IMR-90 (cell line): Measurements from ENCODE around the gene PRM2. TPM values are rescaled to one million over a fixed set of nuclear protein-coding genes. Genes with fewer than 3 reads are reported as not detected.
A peak's percentile ranks its signal among the peaks of the same experiment; 100 is the strongest.

Source experiments
- ATAC-seq: fragments of 200-7000 bp; cut with Tn5 transposase; 2 replicates; pipeline ENCODE4 v1.9.1; 2020; ENCODE audit warnings: low read depth, mild to moderate bottlenecking, moderate library complexity
- BruUV-seq: library from RNA; stranded (reverse); fragments of 400-500 nt; replicated peaks from 2 replicates; lab custom pipeline; 2021; lab: Mats Ljungman, UMichigan
- CTCF ChIA-PET: fragments of 300-600 bp; formaldehyde crosslinking; extraction: SDS; loops from one replicate; lab custom pipeline; 2021; ENCODE audit warnings: antibody characterized with exemption; lab: Yijun Ruan, JAX
- POLR2A ChIA-PET: fragments of 300-600 bp; sonication (Branson Sonifier 250); formaldehyde crosslinking; loops from one replicate; lab custom pipeline; 2022; ENCODE audit warnings: antibody characterized with exemption; ENCODE audit not compliant: unreplicated experiment; lab: Charles Lee
- DNase-seq: peaks from one replicate; pipeline ENCODE4 v3.0.0; 2013
- H2AFZ ChIP-seq: replicated peaks from 2 replicates; pipeline ENCODE3; 2013; ENCODE audit warnings: low read length, mild to moderate bottlenecking; ENCODE audit not compliant: poor library complexity
- H2AK5ac ChIP-seq: 2 replicates; pipeline ENCODE4 v1.6.1; 2013; ENCODE audit warnings: low read depth, low read length, inconsistent platforms
- H2AK9ac ChIP-seq: replicated peaks from 2 replicates; pipeline ENCODE3; 2013; ENCODE audit warnings: mild to moderate bottlenecking, low read depth, low read length, moderate library complexity; ENCODE audit not compliant: poor library complexity
- H2BK120ac ChIP-seq: 2 replicates; pipeline ENCODE4 v1.6.1; 2013; ENCODE audit warnings: low read depth, low read length, inconsistent platforms
- H2BK15ac ChIP-seq: 3 replicates; pipeline ENCODE4 v1.6.1; 2013; ENCODE audit warnings: low read depth, low read length, inconsistent platforms
- H2BK20ac ChIP-seq: 2 replicates; pipeline ENCODE4 v1.6.1; 2013; ENCODE audit warnings: low read depth, mild to moderate bottlenecking, inconsistent platforms, low read length, moderate library complexity
- H2BK5ac ChIP-seq: 2 replicates; pipeline ENCODE4 v1.6.1; 2013; ENCODE audit warnings: mild to moderate bottlenecking, low read depth, low read length, inconsistent platforms; ENCODE audit not compliant: poor library complexity, severe bottlenecking
- H3K14ac ChIP-seq: replicated peaks from 2 replicates; pipeline ENCODE4 v1.6.1; 2013; ENCODE audit warnings: low read depth, low read length, inconsistent platforms
- H3K18ac ChIP-seq: 2 replicates; pipeline ENCODE4 v1.6.1; 2013; ENCODE audit warnings: low read depth, low read length, control low read depth
- H3K23ac ChIP-seq: 2 replicates; pipeline ENCODE4 v1.6.1; 2013; ENCODE audit warnings: low read depth, low read length, inconsistent platforms
- H3K27ac ChIP-seq: 2 replicates; pipeline ENCODE4 v1.5.1; 2013; ENCODE audit warnings: mild to moderate bottlenecking, control low read depth, low read length; ENCODE audit not compliant: insufficient read depth
- H3K27me3 ChIP-seq: 2 replicates; pipeline ENCODE4 v1.6.1; 2013; ENCODE audit warnings: low read length; ENCODE audit not compliant: control insufficient read depth, insufficient read depth
- H3K36me3 ChIP-seq: 2 replicates; pipeline ENCODE4 v1.6.1; 2013; ENCODE audit warnings: low read length, mixed read lengths; ENCODE audit not compliant: control insufficient read depth, insufficient read depth
- H3K4ac ChIP-seq: 2 replicates; pipeline ENCODE4 v1.6.1; 2013; ENCODE audit warnings: low read depth, low read length, inconsistent platforms
- H3K4me1 ChIP-seq: 2 replicates; pipeline ENCODE4 v1.6.1; 2013; ENCODE audit warnings: low read length, mixed read lengths; ENCODE audit not compliant: control insufficient read depth, insufficient read depth
- H3K4me2 ChIP-seq: 2 replicates; pipeline ENCODE4 v1.6.1; 2013; ENCODE audit warnings: low read depth, mild to moderate bottlenecking, control low read depth, low read length, moderate library complexity
- H3K4me3 ChIP-seq: 2 replicates; pipeline ENCODE4 v1.5.1; 2013; ENCODE audit warnings: low read depth, mild to moderate bottlenecking, control low read depth, low read length, moderate library complexity; ENCODE audit not compliant: insufficient read depth
- H3K56ac ChIP-seq: 2 replicates; pipeline ENCODE4 v1.6.1; 2013; ENCODE audit warnings: low read length, inconsistent platforms; ENCODE audit not compliant: insufficient read depth; ENCODE audit errors: extremely low read depth
- H3K79me1 ChIP-seq, 2 experiments: 2 replicates each; pipeline ENCODE4 v1.6.1; 2013; ENCODE audit warnings: low read length in 2 of 2, inconsistent platforms in 1 of 2, low read depth in 1 of 2
- H3K9ac ChIP-seq: 2 replicates; pipeline ENCODE4 v1.6.1; 2013; ENCODE audit warnings: low read depth, low read length, control low read depth
- H3K9me1 ChIP-seq: 2 replicates; pipeline ENCODE4 v1.6.1; 2013; ENCODE audit warnings: low read length, inconsistent platforms; ENCODE audit not compliant: insufficient read depth
- H3K9me3 ChIP-seq: 2 replicates; pipeline ENCODE4 v1.6.1; 2013; ENCODE audit warnings: low read length; ENCODE audit not compliant: control insufficient read depth, insufficient read depth
- H4K20me1 ChIP-seq: 2 replicates; pipeline ENCODE4 v1.6.1; 2013; ENCODE audit warnings: low read length, inconsistent platforms; ENCODE audit not compliant: insufficient read depth
- H4K5ac ChIP-seq: 2 replicates; pipeline ENCODE4 v1.6.1; 2013; ENCODE audit warnings: mild to moderate bottlenecking, low read depth, low read length, control low read depth
- H4K8ac ChIP-seq, 2 experiments: 2 replicates each; pipeline ENCODE4 v1.6.1; 2013; ENCODE audit warnings: low read depth in 2 of 2, low read length in 2 of 2, control low read depth in 1 of 2, inconsistent platforms in 1 of 2
- H4K91ac ChIP-seq: 2 replicates; pipeline ENCODE4 v1.6.1; 2013; ENCODE audit warnings: low read depth, low read length, inconsistent platforms; ENCODE audit not compliant: insufficient read depth
- CEBPB ChIP-seq: IDR thresholded peaks from 2 replicates; pipeline ENCODE4 v1.6.1; 2012; ENCODE audit warnings: low read depth, low read length, improper control_type of control experiment
- ELK1 ChIP-seq: fragments of 150-350 bp; IDR thresholded peaks from 2 replicates; pipeline ENCODE4 v1.6.1; 2016; ENCODE audit warnings: low read depth, mild to moderate bottlenecking, low read length, moderate library complexity, borderline replicate concordance
- FOS ChIP-seq: fragments of 150-350 bp; IDR thresholded peaks from 2 replicates; pipeline ENCODE4 v1.6.1; 2016; ENCODE audit warnings: low read depth, low read length
- MAFK ChIP-seq: IDR thresholded peaks from 2 replicates; pipeline ENCODE4 v1.6.1; 2012; ENCODE audit warnings: low read depth, low read length, improper control_type of control experiment
- MAZ ChIP-seq: IDR thresholded peaks from 2 replicates; pipeline ENCODE4 v1.6.1; 2012; ENCODE audit warnings: low read depth, mild to moderate bottlenecking, low read length, improper control_type of control experiment, moderate library complexity, borderline replicate concordance
- MXI1 ChIP-seq: IDR thresholded peaks from 2 replicates; pipeline ENCODE4 v1.6.1; 2012; ENCODE audit warnings: low read depth, mild to moderate bottlenecking, low read length, moderate library complexity, borderline replicate concordance
- NFE2L2 ChIP-seq: fragments of 150-350 bp; IDR thresholded peaks from 2 replicates; pipeline ENCODE4 v1.6.1; 2016; ENCODE audit warnings: low read depth, mild to moderate bottlenecking, low read length
- POLR2A ChIP-seq: IDR thresholded peaks from 2 replicates; pipeline ENCODE4 v1.6.1; 2012; ENCODE audit warnings: mild to moderate bottlenecking, low read depth, low read length
- RAD21 ChIP-seq: IDR thresholded peaks from 2 replicates; pipeline ENCODE4 v1.6.1; 2012; ENCODE audit warnings: low read length, improper control_type of control experiment
- RFX5 ChIP-seq: IDR thresholded peaks from 2 replicates; pipeline ENCODE4 v1.8.0; 2012; ENCODE audit warnings: low read depth, mild to moderate bottlenecking, low read length, moderate library complexity
- SMC3 ChIP-seq: fragments of 150-350 bp; IDR thresholded peaks from 2 replicates; pipeline ENCODE4 v1.6.1; 2016; ENCODE audit warnings: low read depth, mild to moderate bottlenecking, antibody characterized with exemption, low read length, moderate library complexity
- USF2 ChIP-seq: fragments of 150-350 bp; IDR thresholded peaks from 2 replicates; pipeline ENCODE4 v1.6.1; 2017; ENCODE audit warnings: mild to moderate bottlenecking, antibody characterized with exemption, low read length, low read depth
- WGBS, 2 experiments: methylation state at CpG; one replicate each; pipeline versions ENCODE4 v1.1.5 to v1.1.7; 2013; ENCODE audit warnings: missing lambda C conversion rate in 2 of 2; ENCODE audit not compliant: insufficient read length in 1 of 2; ENCODE audit errors: extremely low coverage in 2 of 2; 5-methylcytosine and 5-hydroxymethylcytosine counted together
- dilution Hi-C: fragments of 300-500 bp; cut with HindIII; formaldehyde crosslinking; loops from one replicate; pipeline ENCODE4 v1.14.3; 2018; ENCODE audit warnings: low sequenced_read_pairs; ENCODE audit not compliant: unreplicated experiment
- in situ Hi-C: fragments of 300-500 bp; cut with MboI; formaldehyde crosslinking; loops from 3 replicates; pipeline ENCODE4 v1.14.3; 2019; ENCODE audit warnings: low sequenced_read_pairs, inconsistent platforms, mixed read lengths
- intact Hi-C: fragments of 100-400 bp; cut with micrococcal nuclease; formaldehyde crosslinking; loops from 2 replicates; pipeline ENCODE4 v1.10.0; 2022
- polyA plus RNA-seq, 3 experiments: library from polyadenylated mRNA; depleted of rRNA; stranded (reverse); fragments of >200 nt; gene quantifications; 2 replicates each; pipeline ENCODE4 v1.2.3, GENCODE V29; 2012; ENCODE audit warnings: low replicate concordance in 1 of 3
- total RNA-seq: library from RNA; depleted of rRNA; stranded (reverse); fragments of >200 nt; gene quantifications from 2 replicates; pipeline ENCODE4 v1.2.3, GENCODE V29; 2012

PRM2 gene
- total and polyA plus RNA-seq, 2 of the 4 experiments (the other 2 are of a cell fraction) = not detected

GRCh38 chr16:11316331-11317015, 40.2 kb upstream of the PRM2 start:
- Histone ChIP-seq H3K23ac (peak overlapping the region; percentile 63), H4K91ac (peak overlapping the region; percentile 89), H2BK15ac (peak overlapping the region; percentile 98; the same call in 2 of the 3 replicates), H2AK5ac (peak overlapping the region; percentile 99), H4K20me1 (no peaks in the 10 kb centered on the region), H4K8ac (peak overlapping the region; percentile 64 to 79; a peak in 3 of 4 replicates), H3K56ac (no peak overlapping the region), H3K9me1 (peaks cover 15% of the 10 kb centered on the region), H3K18ac (no peak overlapping the region), H3K4me1 (peaks cover 22% of the 10 kb centered on the region), H2BK20ac (peak overlapping the region; percentile 88), H2AFZ (peak overlapping the region; percentile 83), H2BK120ac (peak overlapping the region; percentile 99), H3K4me2 (no peak overlapping the region), H3K4me3 (no peak overlapping the region), H3K79me1 (peaks cover 0 to 5% of the 10 kb centered on the region in 2 experiments; a peak in 2 of 4 replicates), H2AK9ac (peak overlapping the region; percentile 93), H3K27ac (no peak overlapping the region), H4K5ac (peak overlapping the region; percentile 37), H3K27me3 (no peaks in the 10 kb centered on the region), H3K9ac (no peak overlapping the region), H3K14ac (peak overlapping the region; percentile 47), H3K4ac (peak overlapping the region; percentile 93), H2BK5ac (no peak overlapping the region), H3K36me3 (no peaks in the 10 kb centered on the region), H3K9me3 (no peaks in the 10 kb centered on the region)
- dilution Hi-C loops (no loop called here), intact Hi-C loops (no loop called here), in situ Hi-C loops (no loop called here)
- WGBS, 2 experiments = 83% methylated on average over 12 of the region's 23 CpGs; no CpG with 5 or more reads in 1 of the 2 experiments
- TF ChIP-seq POLR2A (no peak), RAD21 (no peak), MAZ (no peak), RFX5 (no peak), MAFK (no peak), MXI1 (no peak), SMC3 (no peak), ELK1 (no peak), NFE2L2 (no peak), CEBPB (no peak), USF2 (no peak), FOS (no peak)
- 0 out of 2 replicates have a peak, but pooled peaks have one; percentile 4 for ATAC-seq
- ChIA-PET CTCF (no interaction called here), POLR2A (no interaction called here)
- DNase-seq = no peak
- BruUV-seq = no TSS peak
